ENCODE measurements around the gene CAPN14.

GRCh38 chr2:31266804-31267203, 49.5 kb upstream of the CAPN14 start:
- TF ChIP-seq, protein P1, sequence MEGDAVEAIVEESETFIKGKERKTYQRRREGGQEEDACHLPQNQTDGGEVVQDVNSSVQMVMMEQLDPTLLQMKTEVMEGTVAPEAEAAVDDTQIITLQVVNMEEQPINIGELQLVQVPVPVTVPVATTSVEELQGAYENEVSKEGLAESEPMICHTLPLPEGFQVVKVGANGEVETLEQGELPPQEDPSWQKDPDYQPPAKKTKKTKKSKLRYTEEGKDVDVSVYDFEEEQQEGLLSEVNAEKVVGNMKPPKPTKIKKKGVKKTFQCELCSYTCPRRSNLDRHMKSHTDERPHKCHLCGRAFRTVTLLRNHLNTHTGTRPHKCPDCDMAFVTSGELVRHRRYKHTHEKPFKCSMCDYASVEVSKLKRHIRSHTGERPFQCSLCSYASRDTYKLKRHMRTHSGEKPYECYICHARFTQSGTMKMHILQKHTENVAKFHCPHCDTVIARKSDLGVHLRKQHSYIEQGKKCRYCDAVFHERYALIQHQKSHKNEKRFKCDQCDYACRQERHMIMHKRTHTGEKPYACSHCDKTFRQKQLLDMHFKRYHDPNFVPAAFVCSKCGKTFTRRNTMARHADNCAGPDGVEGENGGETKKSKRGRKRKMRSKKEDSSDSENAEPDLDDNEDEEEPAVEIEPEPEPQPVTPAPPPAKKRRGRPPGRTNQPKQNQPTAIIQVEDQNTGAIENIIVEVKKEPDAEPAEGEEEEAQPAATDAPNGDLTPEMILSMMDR (IDR thresholded peaks at IDR 0.05; ENCODE audit: poor library complexity) = no peak
- no peak for TF ChIP-seq EZH2 (IDR thresholded peaks at IDR 0.05; ENCODE audit: borderline replicate concordance)
- TF ChIP-seq EZH2phosphoT487 (IDR thresholded peaks at IDR 0.05; ENCODE audit: low read depth, severe bottlenecking, unreplicated experiment) = no peak
